ENCODE measurements around the gene TYMP.
"Not testable (repeated sequence)": the region's sequence is repeated elsewhere in the genome, so short reads cannot be mapped to it uniquely, and the experiment has no call there.

TYMP gene

DNA sequence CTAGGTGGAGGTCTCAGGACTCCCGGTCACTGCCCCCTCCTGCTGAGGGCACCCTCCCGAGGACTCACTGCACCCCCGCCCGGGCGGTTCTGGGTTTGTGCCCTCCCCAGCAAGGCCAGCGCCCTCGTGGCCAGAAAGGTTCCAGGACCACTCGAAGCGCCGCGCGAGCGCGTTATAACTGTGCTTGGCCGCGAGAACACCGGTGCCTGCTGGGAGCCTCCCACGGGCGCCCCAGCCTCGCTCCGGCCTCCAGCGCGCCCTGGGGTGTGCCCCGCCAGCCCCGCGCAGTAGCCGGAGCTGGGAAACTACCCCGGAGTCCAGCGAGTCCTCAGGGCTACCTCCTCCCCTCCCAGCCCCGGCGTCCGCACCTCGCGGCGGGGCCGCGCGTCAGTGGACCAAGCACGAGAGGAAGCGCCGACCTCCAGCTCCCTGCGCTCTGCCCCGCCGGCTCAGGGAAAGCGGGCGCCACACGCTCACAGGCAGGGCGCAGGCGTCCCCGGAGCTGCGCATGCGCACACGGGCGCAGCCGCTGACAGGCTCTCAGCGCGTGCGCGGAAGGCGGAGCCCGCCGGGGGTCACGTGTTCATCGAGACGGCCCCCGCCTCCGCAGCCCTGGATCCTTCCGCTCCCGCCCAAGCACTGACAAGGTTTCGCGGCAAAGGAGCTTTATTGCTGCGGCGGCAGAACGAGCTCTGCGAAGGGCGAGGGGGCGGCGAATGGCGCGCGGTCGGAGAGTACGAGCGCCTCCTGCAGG lies 4.5 kb downstream of the TYMP start, which contains the start of gene SCO2:
Gene SCO2 (minus strand): TSS at position 495 of the 754 bp plus-strand sequence. CDS start 1,187 bp downstream, outside the sequence.
- DNase-seq (ENCODE audit: low read depth in 2 of 3, low spot score in 1 of 3), result peak; percentile 95 to 99 (median 98)

DNA sequence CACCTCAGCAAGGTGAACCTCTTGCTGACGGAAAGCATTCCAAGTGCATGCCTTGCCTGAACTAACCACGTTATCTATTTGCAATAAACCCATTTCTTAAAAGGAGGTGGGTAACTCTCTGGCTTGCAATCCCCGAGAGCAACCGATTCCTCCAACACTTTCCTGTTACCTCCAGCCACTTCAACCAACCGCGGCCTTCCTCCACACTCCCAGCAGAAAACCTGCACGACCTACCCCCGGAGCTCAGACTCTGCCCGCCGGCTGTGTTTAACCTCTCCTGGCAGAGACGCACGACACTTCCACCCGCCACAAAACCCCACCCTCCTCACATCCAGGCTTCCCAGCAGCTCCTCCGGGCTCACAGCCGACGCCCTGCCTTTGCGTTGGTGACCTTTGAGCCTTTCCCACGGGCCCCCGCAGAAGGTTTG lies 5.1 kb downstream of the TYMP start:
- no peak for DNase-seq (ENCODE audit: low read depth in 2 of 3, low spot score in 1 of 3)

GRCh38 chr22:50523806-50524675 lies 5.8 kb downstream of the TYMP start:
- no peak for DNase-seq (ENCODE audit: low read depth in 2 of 3, low spot score in 1 of 3)

- no peak for DNase-seq (ENCODE audit: low read depth in 2 of 3, low spot score in 1 of 3)
Observed at GRCh38 chr22:50523458-50523805, 6.4 kb downstream of the TYMP start.

- DNase-seq (ENCODE audit: low read depth in 2 of 3, low spot score in 1 of 3), result no peak
Observed at GRCh38 chr22:50522806-50523438, 6.9 kb downstream of the TYMP start.

DNA sequence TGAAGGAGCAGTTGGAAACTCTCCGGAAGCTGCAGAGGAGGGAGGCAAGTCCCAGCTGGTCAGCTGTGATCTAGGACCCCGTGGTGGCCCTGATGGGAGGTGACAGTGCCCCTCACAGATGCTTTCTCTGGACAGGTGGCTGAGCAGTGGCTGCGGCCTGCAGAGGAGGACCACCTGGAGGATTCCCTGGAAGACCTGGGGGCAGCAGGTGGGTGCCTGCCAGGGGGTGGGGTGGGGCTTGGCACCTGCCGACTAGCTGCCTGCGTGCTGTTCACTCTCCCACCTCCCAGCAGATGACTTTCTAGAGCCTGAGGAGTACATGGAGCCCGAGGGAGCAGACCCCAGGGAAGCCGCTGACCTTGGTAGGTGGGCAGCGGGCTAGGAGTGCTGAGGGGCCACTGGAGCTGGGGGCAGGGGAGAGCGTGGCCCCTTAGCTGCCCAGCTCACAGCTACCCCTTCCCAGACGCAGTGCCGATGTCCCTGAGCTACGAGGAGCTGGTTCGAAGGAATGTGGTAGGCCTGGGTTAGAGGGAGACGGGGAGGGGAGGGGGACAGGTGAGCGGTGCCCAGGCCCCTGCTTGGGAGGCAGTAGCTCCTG lies 7.5 kb downstream of the TYMP start:
- DNase-seq (ENCODE audit: low read depth in 2 of 3, low spot score in 1 of 3), result no peak

DNA sequence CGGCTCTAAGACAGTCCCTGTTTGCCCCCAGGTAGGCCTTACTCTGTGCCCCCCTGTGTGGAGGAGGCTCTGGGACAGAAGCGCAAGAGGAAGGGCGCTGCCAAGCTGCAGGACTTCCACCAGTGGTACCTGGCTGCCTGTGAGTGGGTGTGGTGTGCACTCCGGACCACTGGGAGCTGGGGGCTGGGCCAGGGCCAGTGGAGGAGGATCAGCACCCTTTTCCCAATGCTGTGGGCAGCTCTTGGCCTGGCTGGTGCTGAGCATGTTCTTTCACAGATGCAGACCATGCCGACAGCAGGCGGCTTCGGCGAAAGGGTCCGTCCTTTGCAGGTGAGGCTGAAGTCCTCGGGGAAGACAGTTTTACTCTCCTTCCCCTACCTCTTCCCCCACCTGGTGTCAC lies 8.1 kb downstream of the TYMP start:
- DNase-seq (ENCODE audit: low read depth in 2 of 3, low spot score in 1 of 3), result no peak

- no peak for DNase-seq (ENCODE audit: low read depth in 2 of 3, low spot score in 1 of 3)
Observed at GRCh38 chr22:50520826-50521453, 8.9 kb downstream of the TYMP start.

GRCh38 chr22:50520184-50520583 lies 9.6 kb downstream of the TYMP start:
- not testable (repeated sequence) for DNase-seq (ENCODE audit: low read depth in 2 of 3, low spot score in 1 of 3)

- DNase-seq (ENCODE audit: low read depth in 2 of 3, low spot score in 1 of 3), result no peak
Observed at GRCh38 chr22:50519151-50519550, 10.7 kb downstream of the TYMP start.

DNA sequence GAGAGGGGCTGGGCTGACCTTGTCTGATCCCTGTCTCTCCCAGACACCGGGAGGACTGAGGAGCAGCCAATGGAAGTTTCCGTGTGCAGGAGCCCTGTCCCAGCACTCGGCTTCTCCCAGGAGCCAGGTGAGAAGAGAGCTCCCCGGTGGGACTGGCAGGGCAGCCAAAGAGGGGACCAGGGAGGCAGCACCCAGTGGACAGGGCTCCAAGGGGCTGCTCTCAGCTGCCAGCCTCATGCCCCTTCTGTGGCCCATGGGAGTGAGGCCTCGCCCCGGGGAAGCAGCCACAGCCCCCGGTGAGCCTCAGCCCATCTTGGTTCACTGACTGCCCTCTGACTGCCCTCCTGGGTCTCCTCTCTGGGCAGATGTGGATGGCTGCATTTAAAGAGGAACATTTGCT lies 11.2 kb downstream of the TYMP start:
- no peak for DNase-seq (ENCODE audit: low read depth in 2 of 3, low spot score in 1 of 3)

- DNase-seq (ENCODE audit: low read depth in 2 of 3, low spot score in 1 of 3), result no peak
Observed at GRCh38 chr22:50517495-50518260, 12.1 kb downstream of the TYMP start.

GRCh38 chr22:50516891-50517290 lies 12.9 kb downstream of the TYMP start:
- DNase-seq (ENCODE audit: low read depth in 2 of 3, low spot score in 1 of 3), result no peak

GRCh38 chr22:50516068-50516467 lies 13.7 kb downstream of the TYMP start:
- DNase-seq (ENCODE audit: low read depth in 2 of 3, low spot score in 1 of 3), result no peak

- DNase-seq (ENCODE audit: low read depth in 2 of 3, low spot score in 1 of 3), result no peak
Observed at GRCh38 chr22:50513175-50513574, 16.6 kb downstream of the TYMP start.

- no peak for DNase-seq (ENCODE audit: low read depth in 2 of 3, low spot score in 1 of 3)
Observed at GRCh38 chr22:50508897-50509296, 20.9 kb downstream of the TYMP start.

GRCh38 chr22:50507991-50508884 lies 21.6 kb downstream of the TYMP start, which contains the start of gene NCAPH2:
Gene NCAPH2 (plus strand): TSS chr22:50508224. CDS start chr22:50508338, 114 bp downstream.
- peak; percentile 96 to 99 (median 97) for DNase-seq (ENCODE audit: low read depth in 2 of 3, low spot score in 1 of 3)

GRCh38 chr22:50507421-50507990 lies 22.3 kb downstream of the TYMP start, which contains the start of gene LMF2:
Gene LMF2 (minus strand): TSS chr22:50507702. CDS start chr22:50507675, 27 bp downstream.
- peak; percentile 91 to 94 (median 92) for DNase-seq (ENCODE audit: low read depth in 2 of 3, low spot score in 1 of 3)

Measured in stimulated activated CD4-positive, alpha-beta T cell treated with anti-CD3 and anti-CD28 coated beads, Interleukin-12 subunit alpha, Interleukin-12 subunit beta, amount 100 ng/mL, for 48 hours (primary cell).